Prostate gland (tissue), 2 donors: Measurements from ENCODE around the gene EDEM3. TPM values are rescaled to one million over a fixed set of nuclear protein-coding genes. Genes with fewer than 3 reads are reported as not detected.

Experiments
- DNase-seq: peaks from one replicate; pipeline ENCODE4 v3.0.0-alpha.2; 2019; ENCODE audit warnings: low spot score
- H3K27ac ChIP-seq, 2 donors: fragments of 200-600 bp; sonication (generic); 2 replicates each; pipeline ENCODE4 v1.5.1; 2017 to 2019
- H3K27me3 ChIP-seq: fragments of 200-600 bp; sonication (generic); replicated peaks from 2 replicates; pipeline ENCODE4 v1.5.1; 2019; ENCODE audit not compliant: insufficient read depth
- H3K36me3 ChIP-seq, 2 donors: fragments of 200-600 bp; sonication (generic); 1 replicate in 1 of 2; 2 replicates in 1 of 2; pipeline versions ENCODE4 v1.5.1 to v1.8.1; 2017 to 2019
- H3K4me1 ChIP-seq: fragments of 200-600 bp; sonication (generic); replicated peaks from 2 replicates; pipeline ENCODE4 v1.5.1; 2019
- H3K4me3 ChIP-seq, 2 donors: fragments of 200-600 bp; sonication (generic); 2 replicates each; pipeline ENCODE4 v1.5.1; 2017 to 2019
- H3K9me3 ChIP-seq: fragments of 200-600 bp; sonication (generic); 2 replicates; pipeline ENCODE4 v1.5.1; 2017
- CTCF ChIP-seq, 4 experiments: fragments of 200-600 bp in 2 of 4; fragments of 450-650 bp in 2 of 4; sonication (generic) in 2 of 4; IDR thresholded peaks; 1 replicate in 3 of 4; 2 replicates in 1 of 4; pipeline ENCODE4 v1.5.1; 2016 to 2019; ENCODE audit warnings: antibody characterized with exemption in 4 of 4, mild to moderate bottlenecking in 2 of 4, moderate library complexity in 2 of 4
- POLR2A ChIP-seq: fragments of 450-650 bp; IDR thresholded peaks from one replicate; pipeline ENCODE4 v1.6.1; 2016; ENCODE audit warnings: antibody characterized with exemption, mild to moderate bottlenecking
- POLR2AphosphoS5 ChIP-seq: sonication (generic); formaldehyde crosslinking; IDR thresholded peaks from one replicate; pipeline ENCODE4 v1.6.1; 2017; ENCODE audit warnings: antibody characterized with exemption
- WGBS: methylation state at CpG from one replicate; pipeline ENCODE4 v1.1.5; 2018; 5-methylcytosine and 5-hydroxymethylcytosine counted together
- intact Hi-C: fragments of 100-400 bp; cut with DNase I; formaldehyde crosslinking; loops from one replicate; pipeline ENCODE4 v1.14.2; 2022
- total RNA-seq, 2 donors: library from RNA; depleted of rRNA; stranded (reverse); fragments of >200 nt; gene quantifications; one replicate each; pipeline ENCODE4 v1.1.0, GENCODE V29; 2016

EDEM3 gene
- total RNA-seq: 10 to 100 TPM; 31.1 to 55.3 TPM

GRCh38 chr1:184754476-184755225 is at the start of gene EDEM3:
Gene EDEM3 (minus strand): TSS chr1:184754858. CDS start chr1:184754646, 212 bp downstream.
- Histone ChIP-seq H3K27ac (peak within 1 kb of the TSS; percentile 92 to 95), H3K9me3 (no peaks in the 10 kb centered on the region), H3K27me3 (no peaks in the 10 kb centered on the region), H3K36me3 (no peaks in the 10 kb centered on the region), H3K4me1 (peaks cover 3% of the 10 kb centered on the region), H3K4me3 (peak within 1 kb of the TSS; percentile 94 to 98)
- TF ChIP-seq POLR2AphosphoS5 (peak; percentile 96), POLR2A (peak; percentile 94), CTCF (IDR thresholded peaks at IDR 0.05) (no peak)
- WGBS: under 1% methylated on average over 66 of the region's 76 CpGs
- intact Hi-C loops: loop anchor here (5.0 kb wide), 1 partner anchor 403 kb away; the partner anchor contains the start of genes SWT1 and TRMT1L
- peak; percentile 99 for DNase-seq

- Histone ChIP-seq H3K9me3 (no peaks in the 10 kb centered on the region), H3K27ac (peak overlapping the region in 1 of 2 donors; percentile 7), H3K27me3 (no peaks in the 10 kb centered on the region), H3K4me3 (no peak overlapping the region), H3K36me3 (no peaks in the 10 kb centered on the region), H3K4me1 (peaks cover 15% of the 10 kb centered on the region)
- TF ChIP-seq POLR2AphosphoS5 (peak; percentile 7), POLR2A (no peak)
- WGBS: 59% methylated on average over 3 of the region's 3 CpGs
- intact Hi-C loops: loop anchor here (2.0 kb wide), 2 partner anchors 171 to 179 kb away; partner anchors contain the start of gene NIBAN1
- no peak for DNase-seq
Measured at GRCh38 chr1:184804220-184804619, 49.6 kb upstream of the EDEM3 start.

GRCh38 chr1:184803180-184803492 is 48.5 kb upstream of the EDEM3 start:
- Histone ChIP-seq H3K27me3 (no peaks in the 10 kb centered on the region), H3K27ac (peak overlapping the region; percentile 1 to 7), H3K36me3 (no peaks in the 10 kb centered on the region), H3K4me1 (peaks cover 15% of the 10 kb centered on the region), H3K4me3 (no peak overlapping the region), H3K9me3 (no peaks in the 10 kb centered on the region)
- no peak for DNase-seq
- TF ChIP-seq POLR2AphosphoS5: peak; percentile 32
- TF ChIP-seq POLR2A: no peak
- no peak for TF ChIP-seq CTCF (IDR thresholded peaks at IDR 0.05)
- intact Hi-C loops: no loop called here
- 29% methylated on average over 1 of the region's 1 CpG for WGBS

- no peak for TF ChIP-seq CTCF (IDR thresholded peaks at IDR 0.05)
- TF ChIP-seq POLR2AphosphoS5: no peak
- TF ChIP-seq POLR2A: no peak
- H3K4me1 ChIP-seq: peaks cover 15% of the 10 kb centered on the region
- H3K4me3 ChIP-seq: no peak overlapping the region
- H3K27ac ChIP-seq: peak overlapping the region in 1 of 2 donors; percentile 1
- WGBS: 76% methylated on average over 6 of the region's 6 CpGs
- H3K27me3 ChIP-seq: no peaks in the 10 kb centered on the region
- intact Hi-C loops: no loop called here
- H3K9me3 ChIP-seq: no peaks in the 10 kb centered on the region
- H3K36me3 ChIP-seq: no peaks in the 10 kb centered on the region
- DNase-seq: no peak
Measured at GRCh38 chr1:184802354-184803179, 47.9 kb upstream of the EDEM3 start.

GRCh38 chr1:184801503-184801902 is 46.8 kb upstream of the EDEM3 start:
- peaks cover 15% of the 10 kb centered on the region for H3K4me1 ChIP-seq
- H3K4me3 ChIP-seq: no peak overlapping the region
- H3K27ac ChIP-seq: no peak overlapping the region
- intact Hi-C loops: no loop called here
- TF ChIP-seq CTCF (IDR thresholded peaks at IDR 0.05): no peak
- TF ChIP-seq POLR2A: no peak
- peak; percentile 42 for TF ChIP-seq POLR2AphosphoS5
- H3K36me3 ChIP-seq: no peaks in the 10 kb centered on the region
- no peaks in the 10 kb centered on the region for H3K9me3 ChIP-seq
- DNase-seq: peak; percentile 69
- WGBS: 50% methylated on average over 1 of the region's 1 CpG
- no peaks in the 10 kb centered on the region for H3K27me3 ChIP-seq
